ENCODE data around the gene GPS1.

GPS1 gene

GRCh38 chr17:82061047-82061925, 9.6 kb downstream of the GPS1 start:
- FAIRE-seq = no peak

GRCh38 chr17:82062076-82062983, 10.6 kb downstream of the GPS1 start:
- no peak for FAIRE-seq

GRCh38 chr17:82062984-82063368, 11.3 kb downstream of the GPS1 start:
- FAIRE-seq = no peak

GRCh38 chr17:82063424-82064415, 12.0 kb downstream of the GPS1 start:
- FAIRE-seq = no peak

GRCh38 chr17:82064433-82065192, 12.9 kb downstream of the GPS1 start:
- no peak for FAIRE-seq

- FAIRE-seq = no peak
These were observed 13.5 kb downstream of the GPS1 start for GRCh38 chr17:82065193-82065637.

GRCh38 chr17:82065638-82066303, 14.1 kb downstream of the GPS1 start, which contains the start of gene DUS1L:
DUS1L (minus strand) TSS chr17:82065804; CDS start chr17:82065059, 745 bp downstream.
- FAIRE-seq = no peak

- FAIRE-seq = no peak
These were observed 18.9 kb downstream of the GPS1 start for GRCh38 chr17:82070611-82071010.

GRCh38 chr17:82072827-82073226, 21.1 kb downstream of the GPS1 start:
- FAIRE-seq = no peak

GRCh38 chr17:82073446-82073845, 21.7 kb downstream of the GPS1 start:
- no peak for FAIRE-seq

- peak; percentile 8 for FAIRE-seq
These were observed 24.5 kb downstream of the GPS1 start for GRCh38 chr17:82076018-82076784.

GRCh38 chr17:82076785-82077591, 25.3 kb downstream of the GPS1 start:
- no peak for FAIRE-seq

GRCh38 chr17:82077617-82078358, 26.1 kb downstream of the GPS1 start:
- FAIRE-seq = peak; percentile 36

- no peak for FAIRE-seq
These were observed 26.7 kb downstream of the GPS1 start for GRCh38 chr17:82078433-82078832.

- no peak for FAIRE-seq
These were observed 27.4 kb downstream of the GPS1 start for GRCh38 chr17:82079001-82079677.

GRCh38 chr17:82080048-82080788, 28.5 kb downstream of the GPS1 start:
- FAIRE-seq = no peak
